ENCODE measurements around the gene NFIA. TPM values are rescaled to one million over a fixed set of nuclear protein-coding genes. Genes with fewer than 3 reads are reported as not detected.
A peak's percentile ranks its signal among the peaks of the same experiment; 100 is the strongest.

Gene NFIA
- total and polyA plus RNA-seq, 2 donors (not counting 1 experiment from before 2014, with no cell fraction given) = 0.28 to 0.54 TPM

DNA sequence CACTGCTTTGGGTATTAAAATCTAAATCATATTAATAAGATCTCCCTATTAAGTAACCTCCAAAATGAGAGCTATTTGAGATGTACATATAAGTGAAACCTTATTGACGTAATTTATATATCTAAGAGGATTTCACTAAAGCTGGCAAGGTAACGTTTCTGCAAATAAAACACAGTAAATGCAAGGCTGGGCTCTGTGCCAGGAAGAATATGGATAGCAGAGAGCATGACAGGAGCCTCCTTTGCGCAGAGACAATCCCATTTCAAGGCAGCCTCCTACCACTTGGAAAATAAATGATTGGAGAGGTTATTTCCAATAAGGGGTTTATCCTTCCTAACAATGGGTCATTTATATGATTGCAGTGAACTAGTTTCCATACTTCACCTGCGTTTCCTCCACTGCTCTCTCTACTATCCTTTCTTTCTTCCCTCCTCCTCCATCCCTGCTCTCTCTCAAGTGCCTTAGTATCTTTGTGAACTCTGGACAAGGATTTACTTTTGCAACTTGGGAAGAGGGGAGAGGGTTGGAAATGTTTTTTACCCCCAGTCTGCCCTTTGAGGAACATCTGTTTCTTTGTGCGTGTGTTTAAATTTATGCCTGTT is 3.0 kb upstream of the NFIA start:
- Mint-ChIP-seq H3K27ac (no peak overlapping the region), H3K9me3 (ENCODE audit: insufficient read depth) (no peaks in the 10 kb centered on the region), H3K4me3 (no peak overlapping the region), H3K4me1 (peaks cover 42% of the 10 kb centered on the region), H3K27me3 (peaks cover 43% of the 10 kb centered on the region)
- Histone ChIP-seq H3K4me2 (replicated peaks; ENCODE audit: low read depth, low read length, poor library complexity, severe bottlenecking) (peak overlapping the region; percentile 21), H3K4me3 (ENCODE audit: control extremely low read depth in 1 of 5, extremely low read depth in 1 of 5, insufficient read depth in 1 of 5, low read depth in 2 of 5, low read length in 4 of 5) (no peak overlapping the region), H3K4me1 (ENCODE audit: control insufficient read depth in 2 of 2, insufficient read depth in 2 of 2, low read length in 2 of 2) (peaks cover 37 to 42% of the 10 kb centered on the region in 2 donors), H4K20me1 (ENCODE audit: control insufficient read depth, insufficient read depth, low read length, poor library complexity, severe bottlenecking) (no peaks in the 10 kb centered on the region), H3K9ac (ENCODE audit: low read length) (no peak overlapping the region), H3K79me2 (ENCODE audit: control insufficient read depth, insufficient read depth, low read length) (no peaks in the 10 kb centered on the region), H2AFZ (ENCODE audit: insufficient read depth, low read depth, low read length, poor library complexity, severe bottlenecking) (no peak overlapping the region), H3K27ac (ENCODE audit: low read length in 2 of 2) (no peak overlapping the region), H3K9me3 (ENCODE audit: control extremely low read depth in 1 of 3, control insufficient read depth in 2 of 3, insufficient read depth in 1 of 3, low read length in 2 of 3) (peaks cover 0 to 3% (median 0%) of the 10 kb centered on the region in 3 donors), H3K36me3 (replicated peaks in 1 of 2; ENCODE audit: control extremely low read depth in 1 of 2, control insufficient read depth in 1 of 2, extremely low read depth in 1 of 2, insufficient read depth in 2 of 2, low read length in 1 of 2) (no peaks in the 10 kb centered on the region), H3K27me3 (replicated peaks in 1 of 4; ENCODE audit: control extremely low read depth in 1 of 4, control insufficient read depth in 3 of 4, insufficient read depth in 4 of 4, low read length in 3 of 4) (peaks cover 0 to 49% (median 38%) of the 10 kb centered on the region in 4 experiments)
- CTCF ChIA-PET = interaction anchor here (3.5 kb wide), 1 partner anchor 29 kb away, joined by 40 read pairs; no protein-coding TSS in a partner anchor
- ATAC-seq (ENCODE audit: low read depth) (no peak), DNase-seq (peak; percentile 18)
- intact Hi-C loops (cut with micrococcal nuclease) = loop anchor here (5.0 kb wide), 3 partner anchors 648 to 1703 kb away; partner anchors contain the start of genes ATG4C, TM2D1 and USP1
- TF ChIP-seq CTCF (IDR thresholded peaks at IDR 0.05) (no peak), EZH2 (IDR thresholded peaks at IDR 0.05; ENCODE audit: borderline replicate concordance, insufficient read depth, low read depth, low read length, poor library complexity, severe bottlenecking) (no peak)
- POLR2A ChIA-PET = no interaction called here
- 29% methylated on average over 1 of the region's 5 CpGs for WGBS (ENCODE audit: insufficient coverage)

- H3K4me1 Mint-ChIP-seq = peaks cover 42% of the 10 kb centered on the region
- Histone ChIP-seq H3K4me2 (replicated peaks; ENCODE audit: low read depth, low read length, poor library complexity, severe bottlenecking) (peak overlapping the region; percentile 21), H3K36me3 (replicated peaks in 1 of 2; ENCODE audit: control extremely low read depth in 1 of 2, control insufficient read depth in 1 of 2, extremely low read depth in 1 of 2, insufficient read depth in 2 of 2, low read length in 1 of 2) (no peaks in the 10 kb centered on the region), H3K4me3 (ENCODE audit: control extremely low read depth in 1 of 5, extremely low read depth in 1 of 5, insufficient read depth in 1 of 5, low read depth in 2 of 5, low read length in 4 of 5) (no peak overlapping the region), H3K27ac (ENCODE audit: low read length in 2 of 2) (no peak overlapping the region), H3K9ac (ENCODE audit: low read length) (no peak overlapping the region), H3K27me3 (replicated peaks in 1 of 4; ENCODE audit: control extremely low read depth in 1 of 4, control insufficient read depth in 3 of 4, insufficient read depth in 4 of 4, low read length in 3 of 4) (peaks cover 0 to 54% (median 43%) of the 10 kb centered on the region in 4 experiments), H3K79me2 (ENCODE audit: control insufficient read depth, insufficient read depth, low read length) (no peaks in the 10 kb centered on the region), H3K4me1 (ENCODE audit: control insufficient read depth in 2 of 2, insufficient read depth in 2 of 2, low read length in 2 of 2) (peaks cover 37 to 42% of the 10 kb centered on the region in 2 donors), H3K9me3 (ENCODE audit: control extremely low read depth in 1 of 3, control insufficient read depth in 2 of 3, insufficient read depth in 1 of 3, low read length in 2 of 3) (peaks cover 0 to 3% (median 0%) of the 10 kb centered on the region in 3 donors), H2AFZ (ENCODE audit: insufficient read depth, low read depth, low read length, poor library complexity, severe bottlenecking) (no peak overlapping the region), H4K20me1 (ENCODE audit: control insufficient read depth, insufficient read depth, low read length, poor library complexity, severe bottlenecking) (no peaks in the 10 kb centered on the region)
- CTCF ChIA-PET = interaction anchor here (1.7 kb wide), 1 partner anchor 31 kb away, joined by 9 read pairs; no protein-coding TSS in a partner anchor
- DNase-seq (peak; percentile 27), ATAC-seq (ENCODE audit: low read depth) (no peak)
- no peak for TF ChIP-seq CTCF (IDR thresholded peaks at IDR 0.05)
- no peak for TF ChIP-seq EZH2 (IDR thresholded peaks at IDR 0.05; ENCODE audit: borderline replicate concordance, insufficient read depth, low read depth, low read length, poor library complexity, severe bottlenecking)
- H3K4me3 Mint-ChIP-seq = no peak overlapping the region
- WGBS (ENCODE audit: insufficient coverage) = 3% methylated on average over 5 of the region's 14 CpGs
- POLR2A ChIA-PET = no interaction called here
- no peaks in the 10 kb centered on the region for H3K9me3 Mint-ChIP-seq (ENCODE audit: insufficient read depth)
- peaks cover 48% of the 10 kb centered on the region for H3K27me3 Mint-ChIP-seq
- intact Hi-C loops (cut with micrococcal nuclease) = loop anchor here (5.0 kb wide), 3 partner anchors 647 to 1702 kb away; partner anchors contain the start of genes ATG4C, TM2D1 and USP1
- H3K27ac Mint-ChIP-seq = no peak overlapping the region
Measured at GRCh38 chr1:61079898-61080336, 2.4 kb upstream of the NFIA start.

Measured in B cell (primary cell).